Activated CD8-positive, alpha-beta T cell treated with anti-CD3 and anti-CD28 coated beads for 36 hours (primary cell): ENCODE measurements around the gene AFAP1L2. TPM values are rescaled to one million over a fixed set of nuclear protein-coding genes. Genes with fewer than 3 reads are reported as not detected.

Experiments
- ATAC-seq: fragments of 200-7000 bp; cut with Tn5 transposase; one replicate; pipeline ENCODE4 v1.10.0; 2021; ENCODE audit warnings: mild to moderate bottlenecking, moderate library complexity
- CTCF ChIA-PET: fragments of 350-600 bp; sonication (Branson Sonifier 250); formaldehyde crosslinking; loops from one replicate; lab custom pipeline; 2021; ENCODE audit warnings: antibody characterized with exemption; lab: Charles Lee
- POLR2A ChIA-PET: fragments of 350-600 bp; sonication (Branson Sonifier 250); formaldehyde crosslinking; loops from one replicate; lab custom pipeline; 2021; ENCODE audit warnings: antibody characterized with exemption; lab: Charles Lee
- DNase-seq: peaks from one replicate; pipeline ENCODE4 v3.0.0-alpha.2; 2020
- H3K27ac Mint-ChIP-seq: one replicate; pipeline ENCODE4 v1.8.0; 2021; ENCODE audit warnings: mild to moderate bottlenecking, mixed read lengths
- H3K27me3 Mint-ChIP-seq: one replicate; pipeline ENCODE4 v1.8.0; 2021; ENCODE audit warnings: mixed read lengths
- H3K36me3 Mint-ChIP-seq: one replicate; pipeline ENCODE4 v1.8.0; 2021; ENCODE audit warnings: low read depth, mixed read lengths
- H3K4me1 Mint-ChIP-seq: one replicate; pipeline ENCODE4 v1.8.0; 2021; ENCODE audit warnings: low read depth, mixed read lengths
- H3K4me3 Mint-ChIP-seq: one replicate; pipeline ENCODE4 v1.8.0; 2021; ENCODE audit warnings: mild to moderate bottlenecking, moderate library complexity, mixed read lengths
- H3K9me3 Mint-ChIP-seq: one replicate; pipeline ENCODE4 v1.8.0; 2021; ENCODE audit warnings: mixed read lengths
- intact Hi-C: fragments of 100-400 bp; cut with micrococcal nuclease; formaldehyde crosslinking; loops from one replicate; pipeline ENCODE4 v1.10.0; 2022
- total RNA-seq, 2 experiments: library from RNA; stranded (reverse); gene quantifications; one replicate each; pipeline ENCODE4 v1.2.3, GENCODE V29; 2021
- TF ChIP-seq, protein P1 (sequence below): fragments of 200-600 bp; IDR thresholded peaks from one replicate; pipeline ENCODE4 v1.8.0; 2022; ENCODE audit warnings: antibody characterized with exemption, mild to moderate bottlenecking

Gene AFAP1L2
- total RNA-seq, 2 experiments from 2014 or later, result 4.9 to 6.3 TPM

DNA sequence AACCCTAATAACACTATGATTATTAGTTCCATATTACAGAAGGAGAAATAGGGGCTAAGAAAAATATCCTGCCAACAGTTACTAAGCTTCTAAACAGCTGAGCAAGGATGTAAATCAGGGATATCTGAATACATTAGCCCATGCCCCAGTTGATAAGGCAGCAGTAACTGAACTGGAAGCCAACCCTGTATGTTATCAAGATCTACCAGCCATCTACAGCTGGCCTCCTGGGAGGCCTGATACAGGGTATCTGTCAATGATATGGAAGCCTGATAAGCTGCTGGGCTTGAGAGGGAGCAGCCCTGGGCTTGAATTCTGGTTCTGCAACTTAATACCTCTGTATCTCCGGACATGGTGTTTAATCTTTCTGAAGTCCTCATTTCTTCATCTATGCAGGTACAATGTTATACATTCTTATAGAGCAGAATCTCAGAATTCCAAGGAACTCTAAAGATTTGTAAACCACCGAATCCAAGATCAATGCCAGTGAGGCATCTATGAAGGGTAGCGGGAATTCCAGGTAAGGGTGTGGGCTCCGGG, 37.9 kb upstream of the AFAP1L2 start:
- DNase-seq, result no peak
- no peak overlapping the region for H3K4me3 Mint-ChIP-seq
- H3K27me3 Mint-ChIP-seq, result no peaks in the 10 kb centered on the region
- intact Hi-C loops, result no loop called here
- CTCF ChIA-PET, result interaction anchor here (1.2 to 2.9 kb wide), 2 partner anchors 11 to 138 kb away, joined by 4 to 11 read pairs; no protein-coding TSS in a partner anchor
- no peak overlapping the region for H3K27ac Mint-ChIP-seq
- POLR2A ChIA-PET, result no interaction called here
- ATAC-seq, result no peak
- H3K4me1 Mint-ChIP-seq, result no peaks in the 10 kb centered on the region
- H3K36me3 Mint-ChIP-seq, result peaks cover 26% of the 10 kb centered on the region
- no peaks in the 10 kb centered on the region for H3K9me3 Mint-ChIP-seq
- TF ChIP-seq, protein P1, sequence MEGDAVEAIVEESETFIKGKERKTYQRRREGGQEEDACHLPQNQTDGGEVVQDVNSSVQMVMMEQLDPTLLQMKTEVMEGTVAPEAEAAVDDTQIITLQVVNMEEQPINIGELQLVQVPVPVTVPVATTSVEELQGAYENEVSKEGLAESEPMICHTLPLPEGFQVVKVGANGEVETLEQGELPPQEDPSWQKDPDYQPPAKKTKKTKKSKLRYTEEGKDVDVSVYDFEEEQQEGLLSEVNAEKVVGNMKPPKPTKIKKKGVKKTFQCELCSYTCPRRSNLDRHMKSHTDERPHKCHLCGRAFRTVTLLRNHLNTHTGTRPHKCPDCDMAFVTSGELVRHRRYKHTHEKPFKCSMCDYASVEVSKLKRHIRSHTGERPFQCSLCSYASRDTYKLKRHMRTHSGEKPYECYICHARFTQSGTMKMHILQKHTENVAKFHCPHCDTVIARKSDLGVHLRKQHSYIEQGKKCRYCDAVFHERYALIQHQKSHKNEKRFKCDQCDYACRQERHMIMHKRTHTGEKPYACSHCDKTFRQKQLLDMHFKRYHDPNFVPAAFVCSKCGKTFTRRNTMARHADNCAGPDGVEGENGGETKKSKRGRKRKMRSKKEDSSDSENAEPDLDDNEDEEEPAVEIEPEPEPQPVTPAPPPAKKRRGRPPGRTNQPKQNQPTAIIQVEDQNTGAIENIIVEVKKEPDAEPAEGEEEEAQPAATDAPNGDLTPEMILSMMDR, result no peak

DNA sequence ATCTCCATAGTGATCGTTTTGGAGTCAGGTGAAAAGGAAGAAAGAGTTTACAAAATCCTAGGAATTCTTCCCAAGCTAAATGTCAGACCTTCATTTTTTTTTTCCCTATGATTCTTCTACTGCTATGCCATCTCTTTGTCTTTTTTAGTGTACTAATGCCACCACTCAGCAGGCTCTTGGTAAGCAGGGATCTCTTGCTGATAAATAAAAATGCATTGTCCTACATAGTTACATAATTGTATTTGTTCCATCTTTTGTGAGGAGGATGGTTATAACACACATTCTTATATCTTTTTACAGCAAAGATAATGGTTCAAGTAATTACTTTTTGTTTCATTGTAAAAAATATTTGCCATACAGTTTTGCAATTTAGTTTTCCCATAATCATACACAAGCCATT, 36.8 kb upstream of the AFAP1L2 start:
- DNase-seq (no peak), ATAC-seq (no peak)
- Mint-ChIP-seq H3K27ac (no peak overlapping the region), H3K4me1 (no peaks in the 10 kb centered on the region), H3K4me3 (no peak overlapping the region), H3K36me3 (peaks cover 32% of the 10 kb centered on the region), H3K9me3 (no peaks in the 10 kb centered on the region), H3K27me3 (no peaks in the 10 kb centered on the region)
- CTCF ChIA-PET, result interaction anchor here (1.2 to 5.2 kb wide), 2 partner anchors 14 to 137 kb away, joined by 3 to 33 read pairs; no protein-coding TSS in a partner anchor
- intact Hi-C loops, result no loop called here
- TF ChIP-seq, protein P1, result no peak
- POLR2A ChIA-PET, result interaction anchor here (0.5 kb wide), 1 partner anchor 40 kb away, joined by 3 read pairs; no protein-coding TSS in a partner anchor

DNA sequence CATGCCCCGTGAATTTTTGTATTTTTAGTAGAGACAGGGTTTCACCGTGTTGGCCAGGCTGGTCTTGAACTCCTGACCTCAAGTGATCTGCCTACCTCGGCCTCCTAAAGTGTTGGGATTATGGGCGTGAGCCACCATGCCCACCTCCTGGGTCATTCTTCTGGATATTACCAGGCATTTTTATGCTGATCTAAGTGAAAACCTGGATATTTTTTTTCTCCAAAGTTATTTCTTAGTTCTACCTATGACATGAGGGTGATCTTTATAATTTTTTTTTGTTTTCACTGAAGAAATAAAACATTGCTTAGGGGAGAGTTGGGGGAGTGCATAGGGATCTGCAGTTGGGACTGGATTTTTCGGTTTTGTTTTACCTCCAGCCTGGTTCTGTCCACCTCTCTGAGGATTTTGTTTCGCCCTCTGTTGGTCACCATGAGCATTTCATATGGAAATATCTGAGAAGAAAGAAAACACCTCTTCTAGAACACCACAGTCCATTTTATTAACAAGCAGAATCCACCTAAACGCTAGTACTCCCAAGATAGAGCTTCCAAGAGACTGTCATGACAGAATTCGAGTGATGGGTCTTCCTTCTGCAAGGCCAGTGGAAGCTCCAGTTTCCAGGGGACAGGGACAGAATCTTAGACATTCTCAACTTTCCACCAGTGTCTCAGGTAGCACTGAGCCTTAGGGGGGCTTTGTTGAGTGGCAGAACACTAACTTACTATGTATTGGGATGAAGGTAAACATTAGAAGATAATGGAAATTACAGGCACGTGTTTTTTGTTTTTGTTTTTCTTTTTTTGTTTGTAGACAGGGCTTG, 33.4 kb upstream of the AFAP1L2 start:
- peaks cover 39% of the 10 kb centered on the region for H3K36me3 Mint-ChIP-seq
- TF ChIP-seq, protein P1, result peak; percentile 51
- no peaks in the 10 kb centered on the region for H3K27me3 Mint-ChIP-seq
- peaks cover 3% of the 10 kb centered on the region for H3K4me1 Mint-ChIP-seq
- no peak for DNase-seq
- peak; percentile 51 for ATAC-seq
- ChIA-PET POLR2A (no interaction called here), CTCF (interaction anchor here (1.1 to 5.2 kb wide), 4 partner anchors 8 to 134 kb away, joined by 3 to 33 read pairs (median 4); no protein-coding TSS in a partner anchor)
- intact Hi-C loops, result no loop called here
- no peak overlapping the region for H3K4me3 Mint-ChIP-seq
- peak overlapping the region; percentile 35 for H3K27ac Mint-ChIP-seq
- H3K9me3 Mint-ChIP-seq, result no peaks in the 10 kb centered on the region

DNA sequence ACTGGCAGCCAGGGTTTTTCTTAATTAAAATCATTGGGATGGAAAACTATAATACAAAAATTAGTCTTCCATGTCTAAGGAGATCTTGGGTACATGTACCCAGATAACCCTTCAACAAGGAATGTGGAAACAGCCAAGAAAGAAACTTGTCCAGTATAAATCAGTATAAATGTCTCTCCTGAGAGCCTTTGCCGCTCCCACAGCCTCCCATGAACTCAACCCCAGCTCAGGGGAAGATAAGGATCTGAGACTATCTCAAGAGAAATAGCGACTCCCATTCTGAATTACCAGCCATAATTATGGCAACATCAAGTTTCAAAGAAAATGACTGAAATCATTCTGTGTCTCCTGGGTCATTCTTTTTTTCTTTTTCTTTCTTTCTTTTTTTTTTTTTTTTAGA, 32.6 kb upstream of the AFAP1L2 start:
- no peak for DNase-seq
- no peak overlapping the region for H3K4me3 Mint-ChIP-seq
- no peak overlapping the region for H3K27ac Mint-ChIP-seq
- H3K27me3 Mint-ChIP-seq, result no peaks in the 10 kb centered on the region
- CTCF ChIA-PET, result interaction anchor here (5.2 kb wide), 1 partner anchor 133 kb away, joined by 33 read pairs; no protein-coding TSS in a partner anchor
- peaks cover 41% of the 10 kb centered on the region for H3K36me3 Mint-ChIP-seq
- POLR2A ChIA-PET, result no interaction called here
- H3K9me3 Mint-ChIP-seq, result no peaks in the 10 kb centered on the region
- H3K4me1 Mint-ChIP-seq, result peaks cover 5% of the 10 kb centered on the region
- ATAC-seq, result no peak
- TF ChIP-seq, protein P1, result no peak
- intact Hi-C loops, result no loop called here
